Left forelimb (tissue), 1 donor: ENCODE data around the gene PPP4R3C.
"Not testable (repeated sequence)": the region's sequence is repeated elsewhere in the genome, so short reads cannot be mapped to it uniquely, and the experiment has no call there.

Experiments used
- DNase-seq: peaks from one replicate; pipeline ENCODE4 v3.0.0-alpha.2; 2018; ENCODE audit warnings: low spot score

The PPP4R3C gene

GRCh38 chrX:27463187-27463586, at the start of gene PPP4R3C:
TSS of gene PPP4R3C (minus strand) at chrX:27463341. CDS start at chrX:27463296, 45 bp downstream.
- no peak for DNase-seq

- no peak for DNase-seq
Measured at GRCh38 chrX:27491397-27491796, 28.3 kb upstream of the PPP4R3C start.

- DNase-seq, result no peak
Measured at GRCh38 chrX:27466051-27466450, 2.9 kb upstream of the PPP4R3C start.

GRCh38 chrX:27465036-27465435, 1.9 kb upstream of the PPP4R3C start:
- no peak for DNase-seq

DNA sequence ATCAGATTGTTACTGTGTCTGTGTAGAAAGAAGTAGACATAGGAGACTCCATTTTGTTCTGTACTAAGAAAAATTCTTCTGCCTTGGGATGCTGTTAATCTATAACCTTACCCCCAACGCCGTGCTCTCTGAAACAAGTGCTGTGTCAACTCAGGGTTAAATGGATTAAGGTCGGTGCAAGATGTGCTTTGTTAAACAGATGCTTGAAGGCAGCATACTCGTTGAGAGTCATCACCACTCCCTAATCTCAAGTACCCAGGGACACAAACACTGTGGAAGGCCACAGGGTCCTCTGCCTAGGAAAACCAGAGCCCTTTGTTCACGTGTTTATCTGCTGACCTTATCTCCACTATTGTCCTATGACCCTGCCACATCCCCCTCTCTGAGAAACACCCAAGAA, 4.0 kb downstream of the PPP4R3C start:
- not testable (repeated sequence) for DNase-seq

DNA sequence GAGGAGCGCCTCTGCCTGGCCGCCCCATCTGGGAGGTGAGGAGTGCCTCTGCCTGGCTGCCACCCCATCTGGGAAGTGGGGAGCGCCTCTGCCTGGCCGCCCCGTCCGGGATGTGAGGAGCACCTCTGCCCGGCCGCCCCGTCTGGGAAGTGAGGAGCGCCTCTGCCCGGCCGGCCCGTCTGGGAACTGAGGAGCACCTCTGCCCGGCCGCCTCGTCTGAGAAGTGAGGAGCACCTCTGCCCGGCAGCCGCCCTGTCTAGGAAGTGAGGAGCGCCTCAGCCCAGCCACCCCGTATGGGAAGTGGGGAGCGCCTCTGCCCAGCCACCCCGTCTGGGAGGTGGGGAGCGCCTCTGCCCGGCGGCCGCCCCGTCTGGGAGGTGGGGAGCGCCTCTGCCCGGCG, 4.6 kb downstream of the PPP4R3C start:
- not testable (repeated sequence) for DNase-seq

GRCh38 chrX:27451324-27451723, 11.8 kb downstream of the PPP4R3C start:
- DNase-seq, result no peak

DNA sequence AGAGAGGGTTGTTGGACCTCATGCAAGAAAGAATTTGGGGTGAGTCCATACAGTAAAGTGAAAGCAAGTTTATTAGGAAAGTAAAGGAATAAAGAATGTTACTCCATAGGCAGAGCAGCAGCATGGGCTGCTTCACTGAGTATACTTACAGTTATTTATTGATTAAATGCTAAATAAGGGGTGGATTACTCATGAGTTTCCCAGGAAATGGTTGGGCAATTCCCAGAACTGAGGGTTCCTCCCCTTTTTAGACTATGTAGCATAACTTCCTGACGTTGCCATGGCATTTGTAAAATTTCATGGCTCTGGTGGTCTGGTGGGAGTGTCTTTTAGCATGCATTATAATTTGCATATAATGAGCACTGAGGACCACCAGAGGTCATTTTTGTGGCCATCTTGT, 16.7 kb downstream of the PPP4R3C start:
- DNase-seq, result no peak

- no peak for DNase-seq
Measured at GRCh38 chrX:27445438-27445837, 17.7 kb downstream of the PPP4R3C start.

DNA sequence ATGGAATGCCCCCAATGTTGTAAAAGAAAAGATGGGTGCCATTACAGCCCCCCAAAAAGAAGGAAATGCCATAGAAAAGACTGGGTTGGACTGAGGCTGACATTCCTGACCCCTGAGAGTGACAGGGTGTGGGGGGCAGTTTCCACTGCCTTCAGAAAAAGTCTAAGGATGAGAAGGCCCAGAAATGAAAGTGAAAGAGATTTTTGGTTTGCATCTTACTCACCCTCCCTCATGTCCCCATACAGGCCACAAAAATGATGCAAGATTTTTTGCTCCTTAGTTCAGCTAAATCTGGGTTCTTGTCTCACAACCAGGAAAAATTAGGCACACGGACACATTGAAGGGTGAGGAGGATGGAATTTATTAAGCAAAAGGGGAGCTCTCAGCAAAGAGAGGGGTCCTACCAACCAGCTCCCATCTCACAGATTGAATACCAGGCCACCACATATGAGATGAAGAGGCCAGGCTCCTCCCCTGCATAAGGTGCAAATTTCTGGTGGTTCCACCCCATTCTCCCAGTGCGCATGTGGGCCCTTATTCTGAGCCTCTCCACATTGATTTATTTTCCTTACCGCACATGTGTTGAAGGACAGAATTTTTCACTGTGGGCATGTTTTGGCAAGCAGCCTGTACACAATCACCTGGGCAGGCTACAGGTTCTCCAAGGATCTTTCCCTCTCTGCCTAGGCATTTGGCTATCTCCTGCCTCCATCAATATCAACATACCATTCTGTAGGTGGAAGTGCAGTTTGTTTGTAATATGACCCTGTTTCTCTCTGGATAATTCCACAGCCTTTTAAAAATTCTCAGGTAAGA, 18.8 kb downstream of the PPP4R3C start:
- DNase-seq, result no peak

GRCh38 chrX:27442392-27442791, 20.7 kb downstream of the PPP4R3C start:
- DNase-seq, result not testable (repeated sequence)

DNA sequence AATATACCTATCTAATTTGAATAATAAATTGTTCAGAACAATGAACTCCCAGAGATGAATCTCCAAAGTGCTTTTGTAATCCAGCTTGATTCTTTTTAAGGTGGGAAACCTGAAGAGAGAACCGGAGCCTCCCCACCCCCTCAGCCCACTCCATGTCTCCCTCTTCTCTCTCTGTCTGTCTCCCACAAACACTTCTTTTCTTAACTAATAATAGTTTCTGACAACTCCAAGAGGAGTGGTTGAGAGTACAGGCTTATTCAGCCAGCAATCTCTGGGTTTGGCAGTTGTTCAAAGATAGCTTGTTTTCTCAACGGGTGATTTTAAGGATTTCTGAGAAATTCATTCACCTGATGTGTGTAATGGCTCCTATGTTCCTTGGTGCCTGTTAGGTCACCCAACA, 23.4 kb downstream of the PPP4R3C start:
- DNase-seq, result no peak

GRCh38 chrX:27438937-27439336, 24.2 kb downstream of the PPP4R3C start:
- DNase-seq, result no peak

DNA sequence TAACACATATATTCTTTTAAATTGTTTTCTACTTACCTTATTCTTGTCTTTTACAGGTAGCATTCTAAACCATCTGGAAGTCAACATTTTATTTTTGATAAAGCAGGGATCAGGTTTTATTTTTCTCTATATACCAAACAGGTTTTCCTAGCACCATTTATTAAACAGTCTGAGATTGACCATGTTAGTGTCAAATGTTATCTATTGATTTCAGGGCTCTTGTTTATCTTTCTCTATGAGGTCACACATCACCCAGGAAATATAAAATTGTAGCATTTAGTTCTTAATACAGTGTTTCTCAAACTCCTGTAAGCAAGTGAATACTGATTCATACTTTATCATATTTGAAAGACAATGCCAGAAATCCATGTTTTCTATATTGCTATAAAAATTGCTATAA, 28.1 kb downstream of the PPP4R3C start:
- no peak for DNase-seq
